Measurements from ENCODE around the gene SLC2A4.
A peak's percentile ranks its signal among the peaks of the same experiment; 100 is the strongest.

The SLC2A4 gene

GRCh38 chr17:7307686-7308624 lies 26.4 kb downstream of the SLC2A4 start:
- no peak for DNase-seq

- DNase-seq = peak; percentile 22
Measured at GRCh38 chr17:7308625-7309433, 27.3 kb downstream of the SLC2A4 start.

GRCh38 chr17:7309628-7310027 lies 28.1 kb downstream of the SLC2A4 start:
- no peak for DNase-seq

GRCh38 chr17:7311110-7311705 lies 29.7 kb downstream of the SLC2A4 start:
- no peak for DNase-seq

GRCh38 chr17:7312432-7313087 lies 31.0 kb downstream of the SLC2A4 start:
- no peak for DNase-seq

GRCh38 chr17:7313088-7313889 lies 31.8 kb downstream of the SLC2A4 start:
- no peak for DNase-seq

- no peak for DNase-seq
Measured at GRCh38 chr17:7313890-7314718, 32.6 kb downstream of the SLC2A4 start.

- peak; percentile 71 for DNase-seq
Measured at GRCh38 chr17:7314719-7315569, 33.4 kb downstream of the SLC2A4 start, which contains the start of gene GPS2. TSS of gene GPS2 (minus strand) at chr17:7315360. CDS start at chr17:7315052, 308 bp downstream.

GRCh38 chr17:7315570-7316235 lies 34.2 kb downstream of the SLC2A4 start:
- DNase-seq = no peak

GRCh38 chr17:7317161-7317803 lies 35.8 kb downstream of the SLC2A4 start:
- no peak for DNase-seq

GRCh38 chr17:7318121-7318860 lies 36.8 kb downstream of the SLC2A4 start:
- no peak for DNase-seq

- DNase-seq = no peak
Measured at GRCh38 chr17:7321466-7321865, 39.9 kb downstream of the SLC2A4 start.

GRCh38 chr17:7322520-7323194 lies 41.1 kb downstream of the SLC2A4 start:
- DNase-seq = no peak

GRCh38 chr17:7323731-7324437 lies 42.4 kb downstream of the SLC2A4 start:
- no peak for DNase-seq

- no peak for DNase-seq
Measured at GRCh38 chr17:7324438-7324779, 42.9 kb downstream of the SLC2A4 start.

GRCh38 chr17:7325031-7325528 lies 43.6 kb downstream of the SLC2A4 start:
- no peak for DNase-seq

GRCh38 chr17:7326186-7326585 lies 44.7 kb downstream of the SLC2A4 start:
- no peak for DNase-seq

Measured in NCI-H1092 treated with DMSO at 0.1 percent for 48 hours (cell line).